Stomach (tissue), 4 donors: ENCODE results near the gene PDLIM7.

Source experiments
- POLR2A ChIP-seq, 4 donors: fragments of 450-650 bp; IDR thresholded peaks; one replicate each; pipeline ENCODE4 v1.6.1; 2016; ENCODE audit warnings: antibody characterized with exemption in 4 of 4, control low read depth in 2 of 4, mild to moderate bottlenecking in 1 of 4, moderate library complexity in 1 of 4
- POLR2AphosphoS5 ChIP-seq, 3 donors: sonication (generic); formaldehyde crosslinking; IDR thresholded peaks; one replicate each; pipeline ENCODE4 v1.6.1; 2016; ENCODE audit warnings: antibody characterized with exemption in 3 of 3
- TF ChIP-seq, protein P1 (sequence below), 7 experiments: fragments of 450-650 bp in 4 of 7; fragments of 200-600 bp in 3 of 7; sonication (generic) in 3 of 7; IDR thresholded peaks; one replicate each; pipeline ENCODE4 v1.5.1; 2016 to 2019; ENCODE audit warnings: antibody characterized with exemption in 7 of 7, control low read depth in 2 of 7, mild to moderate bottlenecking in 1 of 7

DNA sequence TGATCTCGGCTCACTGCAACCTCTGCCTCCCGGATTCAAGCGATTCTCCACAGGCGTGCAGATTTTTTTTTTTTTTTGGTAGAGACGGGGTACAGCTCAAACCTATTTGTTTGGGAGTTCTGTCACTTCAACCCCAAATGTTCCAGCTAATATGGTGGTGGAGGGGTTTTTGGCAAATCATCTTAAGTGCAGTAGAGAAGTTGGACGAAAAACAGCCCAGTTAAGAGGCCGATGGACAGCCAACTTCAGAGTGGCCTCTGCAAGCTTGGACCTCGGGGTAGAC, 51.5 kb downstream of the PDLIM7 start:
- TF ChIP-seq, protein P1, sequence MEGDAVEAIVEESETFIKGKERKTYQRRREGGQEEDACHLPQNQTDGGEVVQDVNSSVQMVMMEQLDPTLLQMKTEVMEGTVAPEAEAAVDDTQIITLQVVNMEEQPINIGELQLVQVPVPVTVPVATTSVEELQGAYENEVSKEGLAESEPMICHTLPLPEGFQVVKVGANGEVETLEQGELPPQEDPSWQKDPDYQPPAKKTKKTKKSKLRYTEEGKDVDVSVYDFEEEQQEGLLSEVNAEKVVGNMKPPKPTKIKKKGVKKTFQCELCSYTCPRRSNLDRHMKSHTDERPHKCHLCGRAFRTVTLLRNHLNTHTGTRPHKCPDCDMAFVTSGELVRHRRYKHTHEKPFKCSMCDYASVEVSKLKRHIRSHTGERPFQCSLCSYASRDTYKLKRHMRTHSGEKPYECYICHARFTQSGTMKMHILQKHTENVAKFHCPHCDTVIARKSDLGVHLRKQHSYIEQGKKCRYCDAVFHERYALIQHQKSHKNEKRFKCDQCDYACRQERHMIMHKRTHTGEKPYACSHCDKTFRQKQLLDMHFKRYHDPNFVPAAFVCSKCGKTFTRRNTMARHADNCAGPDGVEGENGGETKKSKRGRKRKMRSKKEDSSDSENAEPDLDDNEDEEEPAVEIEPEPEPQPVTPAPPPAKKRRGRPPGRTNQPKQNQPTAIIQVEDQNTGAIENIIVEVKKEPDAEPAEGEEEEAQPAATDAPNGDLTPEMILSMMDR (IDR thresholded peaks at IDR 0.05): no peak
- TF ChIP-seq POLR2AphosphoS5 (IDR thresholded peaks at IDR 0.05): no peak
- no peak for TF ChIP-seq POLR2A (IDR thresholded peaks at IDR 0.05)
